Adipose tissue (tissue), 3 donors: ENCODE measurements around the gene SPEF1. TPM values are rescaled to one million over a fixed set of nuclear protein-coding genes. Genes with fewer than 3 reads are reported as not detected.

Experiments used
- H3K27ac ChIP-seq: one replicate; pipeline ENCODE4 v1.5.1; 2013; ENCODE audit warnings: low read depth, low read length
- WGBS, 3 donors: extraction: QIAGEN DNeasy Blood & Tissue Kit; methylation state at CpG; one replicate each; pipeline ENCODE4 v1.1.7; 2013; 5-methylcytosine and 5-hydroxymethylcytosine counted together
- polyA plus RNA-seq, 3 donors: library from polyadenylated mRNA; stranded (reverse); fragments of 200-250 nt; gene quantifications; one replicate each; pipeline ENCODE4 v1.2.3, GENCODE V29; 2013
- donor health status: healthy with polysubstance abuse.
- donor health status: Bipolar disorder and iron deficiency.
- donor health status: healthy.

Gene SPEF1
- polyA plus RNA-seq, 3 donors = 0.09 to 0.71 TPM; not detected in 1

GRCh38 chr20:3757268-3757667, 24.0 kb downstream of the SPEF1 start:
- 76 to 82% (median 76%) methylated on average over 2 of the region's 2 CpGs for WGBS, 3 donors
- H3K27ac ChIP-seq = no peak overlapping the region

- 72 to 92% (median 82%) methylated on average over 4 to 5 of the region's 5 CpGs for WGBS, 3 donors
- no peak overlapping the region for H3K27ac ChIP-seq
These were observed 25.3 kb downstream of the SPEF1 start for GRCh38 chr20:3755814-3756480.

DNA sequence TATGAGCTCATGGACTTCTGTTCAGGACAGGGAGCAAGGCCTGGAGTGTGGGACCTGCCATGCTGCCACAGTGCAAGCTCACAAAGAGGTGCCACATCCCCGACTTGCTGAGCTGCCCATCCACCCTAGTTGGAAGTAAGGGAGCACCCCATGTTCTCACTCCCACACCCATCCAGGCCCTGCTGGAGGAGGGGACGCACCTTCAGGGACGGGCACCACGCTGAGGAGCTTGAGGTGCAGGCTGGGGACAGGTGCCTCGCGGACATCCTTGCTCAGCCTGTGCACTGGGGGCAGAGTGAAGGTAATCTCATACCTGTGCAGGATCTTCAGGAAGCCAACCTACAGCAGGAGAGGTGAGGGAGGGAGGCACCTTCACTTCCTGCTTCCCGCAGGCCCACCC, 26.0 kb downstream of the SPEF1 start:
- no peak overlapping the region for H3K27ac ChIP-seq

DNA sequence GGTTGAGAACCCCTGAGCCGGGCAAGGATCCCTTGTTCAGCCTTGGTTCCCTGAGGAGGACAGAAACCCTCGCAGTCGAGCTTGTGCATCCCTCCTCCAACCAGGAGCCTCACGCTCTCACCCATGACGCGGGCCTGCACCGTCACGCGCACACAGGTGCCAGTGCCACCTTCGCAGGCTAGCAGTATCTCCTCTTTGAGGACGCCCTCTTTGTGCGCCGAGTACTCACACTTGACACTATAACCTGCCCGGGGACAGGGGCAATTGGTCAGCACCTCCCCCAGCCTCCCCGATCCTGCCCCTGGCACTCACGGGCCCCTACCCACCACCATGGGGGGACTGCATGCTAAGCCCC, 27.0 kb downstream of the SPEF1 start:
- no peak overlapping the region for H3K27ac ChIP-seq
- 79 to 93% (median 87%) methylated on average over 16 of the region's 16 CpGs for WGBS, 3 donors

More for the DNA sequence above, 26.0 kb downstream of the SPEF1 start:
- 79 to 85% (median 84%) methylated on average over 7 of the region's 7 CpGs for WGBS, 3 donors

- WGBS, 3 donors = 70 to 88% (median 72%) methylated on average over 22 to 26 of the region's 26 CpGs
- no peak overlapping the region for H3K27ac ChIP-seq
These were observed 27.6 kb downstream of the SPEF1 start for GRCh38 chr20:3753501-3754275.

GRCh38 chr20:3753098-3753497, 28.1 kb downstream of the SPEF1 start:
- no peak overlapping the region for H3K27ac ChIP-seq
- WGBS, 3 donors = 35 to 52% (median 45%) methylated on average over 4 of the region's 4 CpGs

DNA sequence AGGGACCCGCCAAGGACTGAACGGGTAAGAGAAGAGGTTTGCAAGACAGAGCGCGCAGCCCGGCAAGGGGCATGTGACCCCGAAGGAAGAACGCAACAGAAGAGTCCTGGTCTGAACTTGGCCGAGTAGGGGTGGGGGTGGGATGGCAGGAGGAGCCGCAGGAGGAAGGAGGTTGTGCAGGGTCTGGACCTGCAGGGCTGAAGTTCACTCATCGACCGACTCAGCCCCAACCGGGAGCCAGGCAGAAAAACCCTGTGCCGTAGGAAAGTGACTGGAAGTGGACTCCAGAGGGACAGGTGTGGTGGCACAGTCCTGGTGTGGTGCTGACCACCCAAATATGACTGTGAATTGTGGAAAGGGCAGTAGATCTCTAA, 28.9 kb downstream of the SPEF1 start:
- H3K27ac ChIP-seq = no peak overlapping the region
- 22 to 54% (median 52%) methylated on average over 13 of the region's 13 CpGs for WGBS, 3 donors

GRCh38 chr20:3751675-3752385, 29.4 kb downstream of the SPEF1 start:
- 22 to 75% (median 64%) methylated on average over 85 to 95 of the region's 95 CpGs for WGBS, 3 donors
- no peak overlapping the region for H3K27ac ChIP-seq

DNA sequence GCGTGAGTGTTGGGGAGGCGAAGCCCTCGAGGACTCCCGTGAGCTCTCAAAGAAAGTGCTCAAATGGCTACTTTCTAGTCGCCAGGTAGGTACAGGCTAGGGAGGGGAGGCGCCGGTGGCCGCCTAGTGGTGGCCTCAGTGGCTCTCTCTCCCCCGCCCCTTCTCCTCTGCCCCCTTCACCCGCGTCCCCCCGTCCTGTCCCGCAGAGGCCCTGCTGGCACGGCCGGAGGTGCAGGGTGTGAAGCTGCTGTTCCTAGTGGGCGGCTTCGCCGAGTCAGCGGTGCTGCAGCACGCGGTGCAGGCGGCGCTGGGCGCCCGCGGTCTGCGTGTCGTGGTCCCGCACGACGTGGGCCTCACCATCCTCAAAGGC, 30.0 kb downstream of the SPEF1 start:
- H3K27ac ChIP-seq = no peak overlapping the region
- 43 to 89% (median 79%) methylated on average over 30 to 31 of the region's 31 CpGs for WGBS, 3 donors

DNA sequence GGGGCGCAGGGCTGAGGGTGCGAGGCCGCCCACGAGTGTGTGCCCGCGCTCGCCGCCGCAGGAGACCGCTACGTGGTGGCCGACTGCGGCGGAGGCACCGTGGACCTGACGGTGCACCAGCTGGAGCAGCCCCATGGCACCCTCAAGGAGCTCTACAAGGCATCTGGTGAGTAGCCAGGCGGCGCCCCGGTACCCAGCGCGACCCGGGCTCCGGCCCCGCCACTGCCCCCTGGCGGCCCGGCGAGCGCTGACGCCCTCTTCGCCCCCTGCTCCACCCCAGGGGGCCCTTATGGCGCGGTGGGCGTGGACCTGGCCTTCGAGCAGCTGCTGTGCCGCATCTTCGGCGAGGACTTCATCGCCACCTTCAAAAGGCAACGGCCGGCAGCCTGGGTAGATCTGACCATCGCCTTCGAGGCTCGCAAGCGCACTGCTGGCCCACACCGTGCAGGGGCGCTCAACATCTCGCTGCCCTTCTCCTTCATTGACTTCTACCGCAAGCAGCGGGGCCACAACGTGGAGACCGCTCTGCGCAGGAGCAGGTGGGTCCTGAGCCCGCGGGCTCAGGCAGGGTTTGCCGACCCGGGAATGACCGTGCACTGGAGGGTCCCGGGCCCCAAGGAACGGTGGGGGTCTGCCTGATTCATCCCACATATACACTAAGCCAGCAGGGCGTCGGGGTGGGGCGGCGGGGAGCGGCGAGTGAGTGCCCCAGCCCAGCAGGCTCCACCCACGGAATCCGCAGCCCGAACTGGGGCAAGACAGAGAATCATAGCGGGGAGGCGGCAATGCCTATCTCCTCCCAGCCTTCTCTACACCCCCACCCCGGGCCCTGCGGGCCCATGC, 31.3 kb downstream of the SPEF1 start:
- WGBS, 3 donors = 35 to 75% (median 71%) methylated on average over 72 of the region's 72 CpGs
- no peak overlapping the region for H3K27ac ChIP-seq

DNA sequence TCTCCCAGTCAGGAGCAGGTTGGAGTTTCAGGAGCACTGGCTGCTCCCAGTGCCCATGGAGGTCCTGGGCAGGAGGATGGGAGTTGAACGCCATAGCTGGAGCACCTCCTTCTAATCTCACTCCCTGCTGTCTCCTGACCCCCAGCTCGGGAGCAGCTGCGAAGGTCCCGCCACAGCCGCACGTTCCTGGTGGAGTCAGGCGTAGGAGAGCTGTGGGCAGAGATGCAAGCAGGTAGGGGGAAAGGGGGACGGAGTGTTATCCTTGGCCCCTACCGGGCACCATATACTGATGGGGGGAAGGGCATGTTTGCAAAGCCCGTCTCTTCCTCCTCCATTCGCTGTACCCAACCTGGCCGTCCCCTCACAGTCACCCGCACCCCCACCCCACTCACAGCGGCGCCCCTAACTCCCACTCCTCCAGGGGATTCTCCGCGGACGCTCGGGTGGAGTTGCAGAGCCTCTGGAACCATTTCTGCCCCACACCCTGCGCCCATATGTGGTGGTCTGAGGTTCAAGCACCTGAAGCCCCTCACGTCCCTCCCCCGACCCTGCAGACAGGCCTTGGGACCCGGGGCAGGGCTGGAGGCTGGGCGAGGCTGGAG, 32.1 kb downstream of the SPEF1 start:
- H3K27ac ChIP-seq = no peak overlapping the region
- 53 to 86% (median 75%) methylated on average over 22 to 24 of the region's 24 CpGs for WGBS, 3 donors

GRCh38 chr20:3748073-3748472, 33.2 kb downstream of the SPEF1 start:
- 91 to 95% (median 93%) methylated on average over 16 of the region's 16 CpGs for WGBS, 3 donors
- no peak overlapping the region for H3K27ac ChIP-seq

GRCh38 chr20:3747471-3747870, 33.8 kb downstream of the SPEF1 start:
- no peak overlapping the region for H3K27ac ChIP-seq
- 80 to 90% (median 86%) methylated on average over 2 of the region's 2 CpGs for WGBS, 3 donors

DNA sequence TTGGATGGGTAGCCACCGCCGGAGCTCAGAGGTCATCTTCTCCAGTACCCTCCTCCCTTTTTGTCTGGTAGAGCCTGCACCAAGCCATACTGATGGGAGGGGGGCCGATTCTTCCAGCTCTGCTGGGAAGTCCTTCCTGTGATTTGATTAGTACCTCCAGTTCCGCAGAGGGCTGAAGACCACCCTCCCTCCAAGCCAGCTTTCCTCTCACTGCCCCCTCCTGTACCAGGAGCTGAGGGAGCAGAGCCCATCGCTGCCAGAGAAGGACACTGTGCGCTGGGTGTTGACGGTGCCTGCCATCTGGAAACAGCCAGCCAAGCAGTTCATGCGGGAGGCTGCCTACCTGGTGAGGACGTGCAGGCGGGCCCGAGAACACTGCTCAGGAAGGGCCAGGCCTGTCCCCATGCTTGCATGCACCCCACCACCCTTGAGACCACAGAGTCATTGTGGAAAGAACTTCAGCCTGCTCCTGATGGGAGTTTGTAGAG, 35.5 kb downstream of the SPEF1 start:
- no peak overlapping the region for H3K27ac ChIP-seq
- 74 to 83% (median 82%) methylated on average over 11 of the region's 11 CpGs for WGBS, 3 donors

GRCh38 chr20:3744806-3745685, 36.2 kb downstream of the SPEF1 start:
- H3K27ac ChIP-seq = no peak overlapping the region
- WGBS, 3 donors = 22 to 57% (median 52%) methylated on average over 44 to 45 of the region's 45 CpGs

- no peak overlapping the region for H3K27ac ChIP-seq
- WGBS, 3 donors = 85 to 97% (median 92%) methylated on average over 1 of the region's 1 CpG
These were observed 37.2 kb downstream of the SPEF1 start for GRCh38 chr20:3744037-3744436.

GRCh38 chr20:3743251-3743650, 38.0 kb downstream of the SPEF1 start:
- H3K27ac ChIP-seq = no peak overlapping the region
- 67 to 96% (median 73%) methylated on average over 2 of the region's 2 CpGs for WGBS, 3 donors
